ENCODE data around the gene APEX2.
"Not testable (repeated sequence)": the region's sequence is repeated elsewhere in the genome, so short reads cannot be mapped to it uniquely, and the experiment has no call there.

APEX2 gene

GRCh38 chrX:55033429-55033828, 33.3 kb downstream of the APEX2 start:
- no peak overlapping the region for H3K4me3 ChIP-seq (ENCODE audit: low read depth, low read length)
- TF ChIP-seq, protein P1, sequence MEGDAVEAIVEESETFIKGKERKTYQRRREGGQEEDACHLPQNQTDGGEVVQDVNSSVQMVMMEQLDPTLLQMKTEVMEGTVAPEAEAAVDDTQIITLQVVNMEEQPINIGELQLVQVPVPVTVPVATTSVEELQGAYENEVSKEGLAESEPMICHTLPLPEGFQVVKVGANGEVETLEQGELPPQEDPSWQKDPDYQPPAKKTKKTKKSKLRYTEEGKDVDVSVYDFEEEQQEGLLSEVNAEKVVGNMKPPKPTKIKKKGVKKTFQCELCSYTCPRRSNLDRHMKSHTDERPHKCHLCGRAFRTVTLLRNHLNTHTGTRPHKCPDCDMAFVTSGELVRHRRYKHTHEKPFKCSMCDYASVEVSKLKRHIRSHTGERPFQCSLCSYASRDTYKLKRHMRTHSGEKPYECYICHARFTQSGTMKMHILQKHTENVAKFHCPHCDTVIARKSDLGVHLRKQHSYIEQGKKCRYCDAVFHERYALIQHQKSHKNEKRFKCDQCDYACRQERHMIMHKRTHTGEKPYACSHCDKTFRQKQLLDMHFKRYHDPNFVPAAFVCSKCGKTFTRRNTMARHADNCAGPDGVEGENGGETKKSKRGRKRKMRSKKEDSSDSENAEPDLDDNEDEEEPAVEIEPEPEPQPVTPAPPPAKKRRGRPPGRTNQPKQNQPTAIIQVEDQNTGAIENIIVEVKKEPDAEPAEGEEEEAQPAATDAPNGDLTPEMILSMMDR (IDR thresholded peaks at IDR 0.05; ENCODE audit: low read depth, low read length): no peak

DNA sequence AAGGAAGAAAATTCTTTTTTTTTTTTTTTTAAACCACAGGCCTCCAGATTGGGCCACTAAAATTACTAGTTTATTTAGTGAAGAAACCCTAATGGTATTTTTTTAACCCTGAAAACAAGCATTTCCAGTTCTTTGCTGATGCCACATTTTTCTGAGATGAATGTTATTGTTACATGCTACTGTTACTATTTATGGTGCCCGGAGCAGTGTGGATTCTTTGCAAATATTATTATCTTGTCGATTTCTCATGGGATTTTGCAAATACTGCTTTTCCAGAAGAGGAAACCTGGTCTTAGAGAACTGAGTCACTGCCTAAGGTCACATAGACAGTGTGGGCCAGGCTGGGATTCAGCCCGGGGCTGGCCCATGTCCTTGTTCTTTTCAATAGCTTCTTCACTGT, 39.3 kb downstream of the APEX2 start:
- no peak overlapping the region for H3K4me3 ChIP-seq (ENCODE audit: low read depth, low read length)
- TF ChIP-seq, protein P1 (IDR thresholded peaks at IDR 0.05; ENCODE audit: low read depth, low read length): no peak

GRCh38 chrX:55041514-55041913, 41.4 kb downstream of the APEX2 start:
- H3K4me3 ChIP-seq (ENCODE audit: low read depth, low read length): no peak overlapping the region
- TF ChIP-seq, protein P1 (IDR thresholded peaks at IDR 0.05; ENCODE audit: low read depth, low read length): no peak

DNA sequence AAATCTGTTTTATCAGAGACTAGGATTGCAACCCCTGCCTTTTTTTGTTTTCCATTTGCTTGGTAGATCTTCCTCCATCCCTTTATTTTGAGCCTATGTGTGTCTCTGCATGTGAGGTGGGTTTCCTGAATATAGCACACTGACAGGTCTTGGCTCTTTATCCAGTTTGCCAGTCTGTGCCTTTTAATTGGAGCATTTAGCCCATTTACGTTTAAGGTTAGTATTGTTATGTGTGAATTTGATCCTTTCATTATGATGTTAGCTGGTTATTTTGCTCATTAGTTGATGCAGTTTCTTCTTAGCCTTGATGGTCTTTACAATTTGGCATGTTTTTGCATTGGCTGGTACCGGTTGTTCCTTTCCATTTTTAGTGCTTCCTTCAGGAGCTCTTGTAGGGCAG, 50.4 kb downstream of the APEX2 start:
- H3K4me3 ChIP-seq (ENCODE audit: low read depth, low read length): not testable (repeated sequence)

DNA sequence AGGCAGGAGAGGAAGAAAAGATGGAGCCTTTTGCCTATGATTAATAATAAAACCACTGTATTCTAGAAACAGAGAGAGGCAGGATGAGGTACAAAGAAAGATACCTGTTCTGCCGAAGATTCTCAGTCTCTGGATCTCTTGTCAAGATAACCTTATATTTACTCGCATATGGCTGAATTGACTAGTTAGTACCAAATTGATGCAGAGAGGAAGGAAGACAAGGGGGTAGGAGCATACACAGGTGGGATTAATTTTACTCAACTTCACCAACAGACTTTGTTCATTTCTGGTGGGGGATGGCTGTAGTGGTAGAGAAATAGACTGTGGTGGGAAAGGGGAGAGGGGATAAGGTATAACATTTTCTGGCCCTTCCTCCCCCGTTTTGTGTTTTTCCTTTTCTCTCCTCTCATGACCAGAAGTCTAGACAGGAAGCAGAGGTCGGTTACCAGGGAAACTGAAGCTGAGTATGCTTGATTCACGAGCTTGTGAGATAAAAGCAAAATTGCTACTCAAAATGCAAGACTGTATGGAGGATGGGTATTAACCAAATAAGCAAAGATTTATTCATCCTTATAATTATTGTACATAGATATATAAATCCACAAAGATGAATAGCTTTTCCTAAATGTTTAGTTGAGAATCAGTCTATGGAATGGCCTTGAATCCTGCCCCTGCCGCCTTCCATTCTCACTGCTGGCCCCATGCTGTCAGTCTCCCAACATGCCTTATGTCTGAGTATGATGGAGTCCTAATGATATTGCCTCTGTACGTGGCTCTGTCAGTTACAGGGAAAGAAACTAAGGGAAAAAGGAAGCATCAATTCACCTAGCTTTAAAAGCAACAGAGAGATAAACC, 56.9 kb downstream of the APEX2 start:
- TF ChIP-seq, protein P1 (IDR thresholded peaks at IDR 0.05; ENCODE audit: low read depth, low read length): no peak
- H3K4me3 ChIP-seq (ENCODE audit: low read depth, low read length): no peak overlapping the region

DNA sequence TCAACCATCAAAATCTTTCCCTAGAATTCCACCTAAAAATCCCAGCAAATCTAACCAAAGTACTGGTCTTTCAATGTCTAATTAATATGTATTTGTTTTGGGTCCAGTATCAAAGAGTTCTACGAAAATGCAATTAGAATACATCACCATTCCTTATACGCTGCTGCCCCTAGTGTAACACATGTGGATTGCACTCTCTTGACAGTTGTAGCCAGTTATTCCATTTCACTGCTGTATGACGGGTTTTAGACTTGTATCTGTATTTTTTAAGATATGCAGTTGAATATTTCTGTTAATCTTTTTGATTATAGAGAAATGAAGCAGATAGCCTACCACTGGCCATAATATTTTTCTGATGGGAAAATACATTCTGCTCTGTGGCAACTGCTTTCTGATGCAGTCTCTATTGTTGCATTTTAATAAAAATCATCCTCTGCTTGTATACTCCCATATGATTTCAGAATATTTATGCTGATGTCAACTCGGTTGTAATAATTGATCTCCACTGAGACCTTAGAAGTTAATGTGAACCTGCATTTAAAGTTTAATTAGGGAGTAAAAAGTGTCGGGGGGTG, 57.6 kb downstream of the APEX2 start:
- TF ChIP-seq, protein P1 (IDR thresholded peaks at IDR 0.05; ENCODE audit: low read depth, low read length): peak; percentile 60
- no peak overlapping the region for H3K4me3 ChIP-seq (ENCODE audit: low read depth, low read length)
